Stimulated activated CD8-positive, alpha-beta memory T cell treated with anti-CD3 and anti-CD28 coated beads, Interleukin-2, amount 100 ng/mL, for 48 hours (primary cell): Measurements from ENCODE around the gene DNLZ.

Experiments used
- DNase-seq, 2 donors: peaks; one replicate each; pipeline ENCODE4 v3.0.0-alpha.2; 2020; ENCODE audit warnings: low read depth in 2 of 2

DNLZ gene

DNA sequence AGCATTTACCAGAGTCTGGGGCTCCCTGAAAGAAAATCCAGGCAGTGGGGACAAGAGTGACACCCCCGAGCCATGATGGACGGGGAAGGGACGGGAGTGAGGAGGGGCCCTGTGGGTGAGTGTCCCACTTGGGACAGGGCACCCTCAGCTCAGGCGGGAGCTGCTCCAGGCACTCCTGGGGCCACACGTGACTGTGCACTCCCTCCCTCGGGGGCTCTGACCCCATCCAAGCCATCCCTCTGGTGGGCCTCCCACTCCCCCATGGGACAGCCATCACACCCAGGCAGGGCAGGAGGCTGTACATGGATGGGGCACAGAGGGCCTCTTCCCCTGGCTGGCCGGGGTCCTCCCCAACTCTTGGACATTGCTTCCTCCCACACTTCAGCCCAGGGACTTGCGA is 12.9 kb upstream of the DNLZ start:
- no peak for DNase-seq

DNA sequence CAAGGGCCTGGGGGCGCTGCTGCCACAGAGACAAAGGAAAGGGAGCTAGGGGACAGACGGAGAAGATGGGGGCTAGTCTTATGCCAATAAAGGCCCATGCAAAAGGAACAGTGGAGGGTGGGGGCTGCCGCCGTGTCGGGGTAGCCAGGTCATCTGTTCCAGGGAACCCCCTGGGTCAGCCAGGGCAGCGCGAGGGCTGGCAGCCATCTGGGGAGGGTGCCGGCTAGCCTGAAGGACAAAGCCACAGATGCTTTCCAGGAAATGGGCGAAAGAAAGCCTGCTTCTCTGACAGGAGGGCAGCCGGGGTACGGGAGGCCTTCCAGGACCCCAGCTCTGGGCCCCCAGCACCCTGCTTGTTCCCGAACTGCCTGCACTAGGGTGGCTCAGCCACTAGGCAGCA is 11.6 kb upstream of the DNLZ start:
- DNase-seq = no peak

DNA sequence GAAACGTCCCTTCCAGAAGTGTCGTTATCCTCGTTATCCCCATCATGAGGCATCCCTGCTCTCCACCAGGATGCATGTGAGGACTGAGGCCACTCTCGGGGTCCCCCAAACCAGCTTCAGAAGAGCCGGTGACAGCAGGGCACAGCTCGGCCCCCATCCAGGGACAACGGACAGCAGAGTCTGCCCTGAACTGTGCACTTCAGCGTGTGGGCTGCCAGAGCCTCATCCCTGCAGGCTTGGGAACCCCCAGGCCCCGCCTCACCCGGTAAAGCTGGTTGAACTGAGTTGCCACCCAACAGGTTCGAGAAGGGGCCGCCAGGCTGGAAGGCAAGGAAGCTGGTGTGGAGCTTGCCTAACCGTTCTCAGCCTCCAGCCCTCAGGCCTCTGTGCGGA is 10.6 kb upstream of the DNLZ start:
- DNase-seq = no peak

DNA sequence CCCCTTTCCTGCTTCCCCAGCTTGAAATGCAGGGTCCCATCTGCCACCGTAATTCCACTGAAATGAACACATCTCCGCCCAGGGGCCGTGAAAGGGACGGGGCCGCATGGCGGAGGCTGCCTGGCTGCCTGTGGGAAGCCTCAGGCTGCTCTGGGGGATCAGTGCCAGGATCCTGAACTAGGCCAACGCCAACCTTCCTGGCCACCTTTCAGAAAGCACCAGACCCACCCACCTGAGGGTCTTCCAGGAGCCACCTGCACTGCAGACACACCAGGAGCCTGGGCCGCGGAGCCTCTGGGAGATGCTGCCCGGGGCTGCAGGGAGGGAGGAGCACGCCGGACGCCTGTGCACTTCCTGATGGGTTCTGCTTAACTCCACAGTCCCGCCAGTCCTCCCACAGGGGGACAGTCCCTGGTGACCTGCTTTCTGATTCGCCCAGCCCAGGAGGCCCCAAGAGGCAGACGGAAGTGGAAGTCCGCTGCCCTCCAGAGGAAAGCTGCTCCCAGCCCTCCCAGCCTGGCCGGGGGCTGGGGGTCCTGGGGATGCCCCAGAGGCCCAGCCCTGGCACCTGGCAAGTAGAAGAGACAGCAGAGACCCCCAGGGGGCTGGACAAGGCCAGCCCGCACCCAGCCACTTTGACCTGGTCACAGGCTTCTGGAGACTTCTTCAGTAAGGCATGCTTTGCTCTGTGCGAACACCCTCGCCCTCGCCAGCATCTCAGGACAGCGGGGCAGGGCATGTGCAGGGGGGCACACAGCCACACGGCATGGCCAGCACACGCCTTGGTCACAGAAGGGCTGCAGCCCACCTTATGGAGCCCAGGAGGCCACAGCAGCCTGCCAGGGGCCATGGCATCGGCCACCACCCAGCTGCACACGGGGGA is 10.0 kb upstream of the DNLZ start, which contains the start of gene CARD9:
CARD9 (minus strand) TSS at position 370 of the 883 bp plus-strand sequence. CDS start 1,591 bp downstream, outside the sequence.
- DNase-seq = no peak

DNA sequence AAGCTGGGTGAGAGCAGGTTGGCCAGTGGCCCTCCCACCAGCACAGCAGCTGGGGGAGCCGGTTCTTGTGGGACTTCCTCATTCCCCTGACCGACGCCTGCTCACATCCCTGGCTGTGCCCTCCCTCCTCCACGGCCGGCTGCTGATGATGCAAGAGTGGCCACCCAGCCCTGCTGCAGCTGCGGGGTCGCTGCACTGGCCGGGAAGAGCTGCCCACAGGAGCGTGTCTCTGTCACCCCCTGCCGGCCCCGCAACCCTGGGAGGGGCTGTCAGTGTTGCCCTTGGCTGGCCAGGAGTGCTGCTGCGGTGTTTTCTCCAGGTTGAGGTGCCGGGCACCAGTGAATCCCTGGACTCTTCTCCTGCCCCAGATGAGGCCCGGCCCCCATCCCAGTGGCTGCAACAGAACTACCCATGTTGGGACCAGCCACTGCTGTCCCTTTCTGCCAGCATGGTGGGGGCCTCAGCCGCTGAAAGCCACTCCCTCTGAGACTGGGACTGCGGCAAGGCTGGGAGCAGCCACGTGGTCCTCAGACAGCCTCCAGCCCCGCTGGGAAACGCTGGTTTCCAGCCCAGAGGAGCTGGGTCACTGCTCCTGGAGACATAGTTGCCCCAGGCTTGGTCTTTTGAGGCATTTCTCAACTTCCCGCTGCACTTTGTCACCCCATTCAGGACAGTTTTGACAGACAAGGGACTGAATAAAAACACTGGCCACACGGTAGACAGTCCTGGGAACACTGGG is 9.2 kb upstream of the DNLZ start:
- no peak for DNase-seq

DNA sequence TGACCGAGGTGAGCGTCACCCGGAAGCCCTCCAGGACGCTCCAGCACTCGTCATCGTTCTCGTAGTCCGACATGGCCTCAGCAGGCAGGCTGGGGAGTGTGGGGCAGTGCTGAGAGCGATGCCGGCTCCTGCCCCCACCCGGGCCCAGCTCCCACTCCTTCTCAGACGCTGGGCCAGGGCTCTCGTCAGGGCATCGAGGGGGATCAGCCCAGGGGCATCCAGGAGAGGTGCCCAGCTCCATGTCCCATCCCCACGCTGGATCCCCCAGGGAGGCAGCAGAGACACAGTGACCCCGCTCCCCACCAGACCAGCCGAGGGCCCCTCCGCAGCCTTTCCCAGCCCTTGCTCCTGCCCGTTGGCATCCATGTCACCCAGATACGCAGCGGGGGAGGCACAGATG is 8.5 kb upstream of the DNLZ start:
- no peak for DNase-seq

DNA sequence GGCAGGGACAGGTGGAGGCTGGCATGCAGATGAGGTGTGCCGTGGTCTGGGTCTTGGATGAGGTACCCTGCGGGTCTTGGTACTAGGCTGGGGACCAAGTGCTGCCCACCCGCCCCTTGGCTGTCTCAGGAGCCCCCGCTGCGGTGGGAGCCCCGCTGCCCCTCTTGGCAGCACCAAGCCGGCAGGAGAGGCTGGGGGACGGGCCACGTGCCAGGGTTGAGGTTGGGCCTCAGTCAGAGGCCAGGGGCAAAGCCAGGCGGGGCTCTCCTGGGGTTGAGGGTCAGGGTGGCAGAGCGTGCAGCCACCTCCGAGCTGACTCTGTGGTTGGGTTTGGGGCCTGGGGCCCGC is 8.0 kb upstream of the DNLZ start:
- no peak for DNase-seq

DNA sequence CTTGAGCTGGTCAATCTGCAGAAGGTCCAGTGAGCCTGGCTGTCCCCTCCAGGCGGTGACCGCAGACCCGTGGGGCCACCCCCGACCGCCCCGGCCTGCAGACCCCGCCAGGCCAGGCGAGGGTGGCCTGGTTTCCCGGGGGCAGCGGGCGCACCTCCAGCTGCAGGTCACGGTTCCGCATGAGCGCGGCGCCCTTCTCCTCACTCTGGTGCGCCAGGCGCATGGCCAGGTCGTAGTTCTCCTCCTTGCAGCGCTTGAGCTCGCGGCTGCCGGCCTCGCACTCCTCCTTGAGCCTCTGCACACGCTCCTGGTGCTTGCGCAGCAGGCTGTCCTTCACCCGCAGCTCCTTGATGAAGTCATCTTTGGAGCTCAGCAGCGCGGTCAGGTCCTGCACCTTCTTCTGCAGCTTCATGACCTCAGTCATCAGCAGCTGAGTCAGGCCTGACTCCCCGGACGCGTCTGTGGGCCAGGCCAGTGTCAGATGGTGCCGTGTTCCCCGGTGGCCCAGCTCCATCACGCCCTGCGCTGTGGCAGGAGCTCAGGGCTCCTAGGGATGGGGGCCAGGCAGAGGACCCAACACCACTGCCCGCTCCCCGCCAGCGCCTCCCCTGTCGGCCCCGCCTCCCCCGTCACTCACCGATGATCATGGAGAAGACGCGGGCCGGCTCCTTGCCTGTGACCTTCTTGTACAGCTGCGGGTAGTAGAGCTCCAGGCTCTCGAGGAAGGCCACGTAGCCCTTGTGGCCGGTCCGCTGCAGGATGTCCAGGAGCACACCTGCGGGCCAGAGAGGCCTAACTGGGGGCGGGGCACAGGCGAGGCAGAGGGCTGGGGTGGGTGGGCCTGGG is 7.4 kb upstream of the DNLZ start:
- DNase-seq = no peak

DNA sequence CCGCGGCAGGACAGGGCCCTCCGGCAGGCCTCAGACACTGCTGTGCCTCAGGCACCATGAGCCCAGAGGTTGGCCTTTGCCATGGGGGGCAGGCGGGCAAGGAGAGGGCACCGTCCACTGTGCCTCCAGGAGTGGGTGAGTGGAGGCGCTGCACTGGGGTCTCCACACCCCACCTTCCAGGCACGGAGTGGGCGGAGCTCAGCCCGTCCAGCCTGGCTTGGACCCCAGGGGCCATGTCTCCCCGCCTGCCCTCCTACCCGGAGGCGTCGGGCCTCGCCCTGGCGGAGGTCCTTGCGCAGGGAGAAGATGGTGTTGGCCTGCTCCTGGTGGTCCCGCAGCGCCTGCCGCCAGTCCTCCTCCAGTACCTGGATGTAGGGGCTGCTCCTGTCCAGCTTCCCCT is 6.5 kb upstream of the DNLZ start:
- no peak for DNase-seq

DNA sequence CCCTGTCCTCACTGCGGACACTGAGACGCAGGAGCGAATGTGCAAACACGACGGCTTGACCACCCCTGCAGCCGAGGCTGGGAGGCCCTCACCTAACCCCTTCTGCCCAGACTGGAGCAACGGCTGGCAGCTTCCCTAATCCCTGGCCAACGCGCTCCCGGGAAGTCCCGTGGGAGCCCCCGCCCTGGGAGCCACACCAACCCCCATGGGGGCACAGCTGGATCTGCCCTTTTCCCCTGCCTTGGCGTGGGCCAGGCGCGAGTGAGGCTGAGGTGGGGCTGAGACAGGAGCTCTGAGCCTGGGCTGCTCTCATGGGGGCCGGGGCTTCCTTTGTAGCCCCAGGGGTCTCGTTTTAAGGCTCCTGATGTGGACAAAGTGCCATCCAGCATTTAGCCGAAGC is 4.6 kb upstream of the DNLZ start:
- no peak for DNase-seq

DNA sequence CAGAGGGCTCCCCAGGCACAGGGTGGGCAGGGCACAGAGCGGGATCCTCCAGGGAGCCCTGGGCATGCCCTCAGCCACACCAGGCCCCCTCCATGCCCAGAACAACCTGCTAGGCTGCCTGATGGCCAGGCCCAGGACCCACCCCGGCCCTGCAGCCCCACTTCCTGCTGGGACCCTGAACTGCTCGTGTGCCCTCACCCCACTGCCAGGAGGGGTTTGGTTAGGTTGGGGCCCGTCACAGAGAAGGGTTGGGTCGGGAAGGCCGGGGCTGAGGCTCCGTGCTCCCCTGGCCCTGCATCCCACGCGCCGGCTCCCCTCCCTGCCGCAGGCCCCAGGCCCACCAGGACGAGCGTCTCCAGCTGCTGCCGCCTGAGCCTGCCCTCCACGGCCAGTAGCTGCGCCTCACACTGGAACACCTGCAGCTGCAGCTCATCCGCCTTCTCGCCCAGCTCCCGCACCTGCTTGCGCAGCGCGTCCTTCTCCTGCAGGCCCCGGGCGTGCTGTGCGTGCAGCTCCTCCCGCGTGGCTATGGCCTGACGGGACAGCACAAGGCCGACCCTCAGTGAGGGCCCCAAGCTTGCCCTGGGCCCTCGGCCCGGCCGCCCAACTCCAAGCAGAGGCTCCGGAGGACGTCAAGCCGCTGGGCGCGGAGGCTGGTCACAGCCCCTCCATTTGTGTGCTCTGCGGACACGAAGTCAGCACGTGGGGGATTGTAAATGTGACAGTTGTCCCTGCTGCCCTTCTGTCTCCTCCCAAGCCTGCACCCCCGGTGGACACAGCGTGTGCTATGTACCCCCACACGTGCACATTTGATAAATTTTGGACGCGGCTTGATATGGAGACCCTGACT is 4.0 kb upstream of the DNLZ start:
- DNase-seq = no peak

DNA sequence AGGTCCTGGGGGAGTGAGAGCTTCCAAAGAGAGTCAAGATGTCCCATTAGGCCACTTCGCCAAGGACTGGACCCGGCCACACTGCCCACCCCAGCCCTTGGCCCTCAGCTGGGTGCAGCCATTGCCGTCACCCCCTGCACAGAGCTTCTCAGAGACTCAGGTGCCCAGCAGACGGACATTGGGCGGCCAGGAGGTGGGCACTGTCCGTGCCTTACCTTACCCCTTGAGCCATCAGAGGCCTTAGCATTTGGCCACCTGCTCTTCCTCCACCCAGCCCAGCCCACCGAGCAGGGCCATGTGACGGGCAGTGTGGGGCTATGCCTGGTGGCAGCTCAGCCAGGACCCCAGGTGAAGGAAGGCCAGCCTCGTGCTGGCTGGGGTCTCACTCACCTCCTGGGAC is 3.3 kb upstream of the DNLZ start:
- no peak for DNase-seq

DNA sequence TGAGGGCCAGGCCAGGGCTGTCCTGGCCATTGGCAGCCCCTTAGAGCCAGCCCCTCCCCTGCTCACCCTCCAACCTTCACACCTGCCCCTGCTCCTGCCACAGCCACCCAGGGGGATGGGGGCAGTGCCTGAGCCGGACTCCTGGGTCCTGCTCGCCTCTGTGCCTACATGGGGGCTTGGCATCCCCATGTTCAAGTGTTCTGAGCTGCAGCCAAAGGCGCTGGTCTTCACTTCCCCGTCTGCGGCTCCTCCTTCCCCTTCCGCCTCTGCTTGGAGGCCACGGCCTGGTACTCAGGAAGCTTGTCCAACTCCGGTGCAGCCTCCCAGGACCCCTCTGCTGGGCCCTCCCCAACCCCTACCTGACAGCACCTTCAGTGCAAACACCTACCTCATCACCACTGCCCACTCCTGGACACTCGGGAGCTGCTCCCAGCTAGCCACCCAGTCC is 2.3 kb upstream of the DNLZ start:
- DNase-seq = no peak

DNA sequence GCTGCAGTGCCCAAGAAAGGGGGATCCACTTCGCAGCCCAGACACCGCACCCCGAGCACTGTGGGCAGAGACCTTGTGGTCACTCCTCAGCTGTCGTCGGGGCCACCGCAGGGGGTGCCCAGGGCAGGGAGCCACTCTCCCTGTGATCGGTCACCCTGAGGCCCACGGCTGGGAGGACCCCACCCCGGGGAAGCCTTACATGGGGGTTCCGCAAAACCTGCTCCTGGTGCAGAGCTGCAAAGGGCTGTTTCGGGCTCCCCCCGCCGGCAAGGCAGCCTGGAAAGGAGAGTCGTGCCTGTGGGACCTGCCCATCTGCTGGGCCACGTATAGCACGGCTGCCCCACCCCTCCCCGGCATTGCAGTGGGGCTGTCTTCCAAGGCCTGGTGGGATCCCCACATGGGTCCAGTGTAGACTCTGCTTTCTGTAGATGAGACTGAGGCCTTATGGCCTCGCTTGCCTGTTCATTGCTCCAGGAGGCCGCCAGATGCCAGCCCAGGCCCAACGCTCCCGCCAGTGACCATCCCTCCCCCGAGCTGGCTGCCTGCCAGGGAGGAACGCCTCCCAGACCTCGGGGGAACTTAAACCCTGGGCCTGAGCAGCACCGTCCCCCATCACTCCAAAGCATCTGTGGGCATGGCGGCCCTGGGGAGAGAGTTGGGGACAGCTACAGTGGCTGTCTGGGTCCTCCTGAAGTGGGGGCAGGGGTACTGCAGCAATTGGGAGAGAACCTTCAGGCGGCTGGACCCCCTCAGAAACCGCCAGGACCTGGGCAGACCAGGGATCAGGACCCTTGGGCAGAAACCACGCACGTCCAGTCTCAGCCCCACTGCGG is 1.6 kb upstream of the DNLZ start:
- DNase-seq = no peak

DNA sequence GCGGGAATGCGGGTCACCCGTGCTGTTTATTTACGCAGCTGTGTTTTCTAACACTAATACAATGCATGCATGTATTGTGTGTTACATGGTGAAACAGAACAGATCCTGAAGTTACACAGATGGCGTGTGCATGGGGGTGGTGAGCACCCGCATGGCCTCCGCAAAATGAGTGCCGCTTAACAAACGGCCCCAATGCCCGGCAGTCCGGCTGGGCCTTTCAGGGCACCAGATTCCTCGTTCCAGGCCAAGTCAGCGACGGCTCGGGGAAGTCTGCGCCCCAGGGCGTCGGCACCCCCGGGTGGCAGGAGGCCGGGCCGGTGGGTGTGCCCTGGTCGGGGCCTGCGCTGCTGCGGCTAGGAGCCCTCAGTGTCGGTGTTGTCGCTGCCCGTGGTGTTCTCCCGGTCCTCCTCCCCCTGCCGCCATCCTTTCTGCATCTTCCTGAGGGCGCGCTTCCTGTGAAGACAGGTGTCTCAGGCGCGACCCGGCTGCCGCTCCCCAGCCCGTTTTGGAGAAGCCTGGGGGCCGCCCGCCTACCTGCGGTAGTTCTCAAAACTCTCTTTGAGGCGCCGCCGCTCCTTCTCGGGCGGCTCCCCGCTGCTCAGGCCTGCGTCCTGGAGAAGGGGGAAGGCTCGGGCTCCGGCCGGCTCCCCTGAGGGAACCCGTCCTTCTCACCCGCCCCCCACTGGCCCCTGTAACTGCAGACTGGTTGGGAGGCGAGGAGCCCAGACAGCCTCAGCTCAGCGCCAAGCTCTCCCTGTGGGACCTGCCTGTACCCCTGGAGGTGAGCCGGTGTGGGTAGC is 605 bp upstream of the DNLZ start:
- DNase-seq = no peak

DNA sequence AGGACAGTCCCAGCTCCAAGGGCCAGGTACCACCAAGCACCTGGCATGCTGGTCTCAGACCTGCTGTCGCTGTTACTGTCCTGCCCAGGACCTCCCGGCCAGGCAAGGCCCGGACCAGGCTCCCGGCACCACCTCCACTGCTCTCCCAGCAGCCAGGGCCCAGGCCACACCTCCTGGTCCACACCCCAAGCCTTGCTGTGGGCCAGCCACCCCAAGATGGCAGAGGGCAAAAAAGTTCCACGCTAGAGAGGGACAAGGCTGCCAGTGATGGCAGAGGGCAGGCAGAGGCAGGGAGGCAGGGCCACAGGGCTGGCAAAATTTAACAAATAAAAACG is 1.1 kb downstream of the DNLZ start:
- DNase-seq = no peak

DNA sequence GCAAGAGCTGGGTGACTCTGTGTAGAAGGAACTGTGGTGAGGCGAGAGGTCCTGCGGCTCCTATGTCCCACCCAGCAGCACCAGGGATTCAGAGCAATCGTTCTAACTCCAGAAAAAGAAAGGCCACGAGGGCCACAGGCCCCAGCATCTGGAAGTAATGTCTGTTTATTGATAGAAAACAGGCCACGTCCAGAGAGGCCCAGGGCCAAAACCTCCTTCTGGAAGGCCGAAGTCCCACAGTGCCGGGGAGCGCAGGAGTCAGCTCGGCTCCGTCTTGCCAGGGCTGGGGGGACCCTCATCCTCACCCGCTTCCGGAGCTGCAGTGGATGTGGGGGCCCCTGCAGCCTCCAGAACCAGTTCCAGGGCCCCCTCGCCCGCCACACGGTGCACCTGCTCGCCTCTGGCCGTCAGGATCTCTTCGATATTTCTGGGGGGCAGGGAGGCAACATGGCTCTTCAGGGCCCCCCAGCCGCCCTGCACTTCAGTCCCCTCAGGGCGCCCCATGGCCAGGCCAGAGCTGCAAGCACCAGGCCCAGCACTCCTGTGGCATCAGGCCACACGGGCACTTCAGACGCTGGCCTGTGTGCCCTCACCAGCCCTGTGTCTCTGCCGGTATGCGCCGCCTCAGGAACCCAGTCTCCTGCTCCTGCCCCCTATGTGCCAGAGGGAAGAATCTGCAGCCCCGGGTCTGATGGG is 1.6 kb downstream of the DNLZ start:
- DNase-seq = no peak

DNA sequence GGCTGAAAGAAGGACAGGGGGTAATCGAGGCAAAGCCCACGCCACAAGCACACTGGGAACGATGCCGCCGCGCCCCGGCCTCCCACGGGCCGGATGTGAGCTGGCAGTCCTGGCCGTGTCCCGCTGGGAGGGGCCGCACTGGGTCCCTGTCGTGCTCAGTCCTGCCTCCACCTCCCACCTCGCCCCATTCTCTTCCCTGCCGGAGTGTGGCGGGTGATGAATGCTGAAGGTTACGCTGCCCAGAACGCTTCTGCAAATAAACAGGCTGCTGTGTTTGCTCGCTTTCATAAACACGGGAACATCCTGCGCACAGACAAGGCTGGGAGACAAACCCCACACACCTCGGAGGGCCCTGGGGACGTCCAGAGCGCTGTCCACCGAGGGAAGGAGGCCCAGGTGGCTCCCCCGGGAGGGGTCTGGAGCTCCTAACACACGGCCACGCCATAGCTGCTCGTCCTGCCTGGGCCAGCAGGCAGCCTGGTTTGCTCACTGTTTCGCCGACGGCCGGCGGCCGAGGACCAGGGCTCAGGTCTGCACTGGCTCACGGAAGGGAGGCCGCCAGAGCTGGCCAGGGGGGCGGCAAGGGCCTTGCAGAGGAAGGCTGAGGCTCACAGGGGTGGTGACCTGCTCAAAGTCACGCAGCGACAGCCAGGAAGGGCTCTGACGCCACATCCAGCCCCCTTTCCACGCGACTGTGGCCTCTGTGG is 2.3 kb downstream of the DNLZ start:
- DNase-seq = no peak
